Upper lobe of left lung (tissue), 4 donors: Measurements from ENCODE around the gene PNKP.

Experiments used
- EP300 ChIP-seq, 4 donors: sonication (generic); formaldehyde crosslinking; IDR thresholded peaks; one replicate each; pipeline ENCODE4 v1.5.1; 2017; ENCODE audit warnings: antibody characterized with exemption in 4 of 4, control low read depth in 2 of 4
- POLR2A ChIP-seq, 4 donors: fragments of 450-650 bp; IDR thresholded peaks; one replicate each; pipeline ENCODE4 v1.5.1; 2016 to 2017; ENCODE audit warnings: antibody characterized with exemption in 4 of 4, mild to moderate bottlenecking in 2 of 4
- POLR2AphosphoS5 ChIP-seq, 2 donors: sonication (generic); formaldehyde crosslinking; IDR thresholded peaks; one replicate each; pipeline ENCODE4 v1.5.1; 2017; ENCODE audit warnings: antibody characterized with exemption in 2 of 2
- TF ChIP-seq, protein P1 (sequence below), 6 experiments: fragments of 450-650 bp in 4 of 6; fragments of 200-600 bp in 2 of 6; sonication (generic) in 2 of 6; IDR thresholded peaks; one replicate each; pipeline ENCODE4 v1.5.1; 2016 to 2019; ENCODE audit warnings: antibody characterized with exemption in 6 of 6

DNA sequence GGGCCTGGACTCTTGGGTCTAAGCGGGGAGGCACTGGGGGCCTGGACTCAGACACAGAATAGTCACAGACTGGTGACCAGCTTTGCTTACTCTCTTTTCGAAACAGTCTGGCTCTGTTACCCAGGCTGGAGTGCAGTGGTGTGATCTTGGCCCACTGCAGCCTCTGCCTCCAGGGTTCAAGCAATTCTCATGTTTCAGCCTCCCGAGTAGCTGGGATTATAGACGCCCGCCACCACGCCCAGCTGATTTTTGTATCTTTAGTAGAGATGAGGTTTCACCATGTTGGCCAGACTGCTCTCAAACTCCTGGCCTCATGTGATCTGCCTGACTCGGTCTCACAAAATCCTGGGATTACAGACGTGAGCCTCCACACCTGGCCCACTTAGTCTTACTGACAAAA is 38.2 kb downstream of the PNKP start:
- TF ChIP-seq POLR2AphosphoS5 (IDR thresholded peaks at IDR 0.05) (no peak), POLR2A (IDR thresholded peaks at IDR 0.05) (no peak), EP300 (IDR thresholded peaks at IDR 0.05) (no peak)
- TF ChIP-seq, protein P1, sequence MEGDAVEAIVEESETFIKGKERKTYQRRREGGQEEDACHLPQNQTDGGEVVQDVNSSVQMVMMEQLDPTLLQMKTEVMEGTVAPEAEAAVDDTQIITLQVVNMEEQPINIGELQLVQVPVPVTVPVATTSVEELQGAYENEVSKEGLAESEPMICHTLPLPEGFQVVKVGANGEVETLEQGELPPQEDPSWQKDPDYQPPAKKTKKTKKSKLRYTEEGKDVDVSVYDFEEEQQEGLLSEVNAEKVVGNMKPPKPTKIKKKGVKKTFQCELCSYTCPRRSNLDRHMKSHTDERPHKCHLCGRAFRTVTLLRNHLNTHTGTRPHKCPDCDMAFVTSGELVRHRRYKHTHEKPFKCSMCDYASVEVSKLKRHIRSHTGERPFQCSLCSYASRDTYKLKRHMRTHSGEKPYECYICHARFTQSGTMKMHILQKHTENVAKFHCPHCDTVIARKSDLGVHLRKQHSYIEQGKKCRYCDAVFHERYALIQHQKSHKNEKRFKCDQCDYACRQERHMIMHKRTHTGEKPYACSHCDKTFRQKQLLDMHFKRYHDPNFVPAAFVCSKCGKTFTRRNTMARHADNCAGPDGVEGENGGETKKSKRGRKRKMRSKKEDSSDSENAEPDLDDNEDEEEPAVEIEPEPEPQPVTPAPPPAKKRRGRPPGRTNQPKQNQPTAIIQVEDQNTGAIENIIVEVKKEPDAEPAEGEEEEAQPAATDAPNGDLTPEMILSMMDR (IDR thresholded peaks at IDR 0.05) = no peak
